Measurements from ENCODE around the gene CD79B. TPM values are rescaled to one million over a fixed set of nuclear protein-coding genes. Genes with fewer than 3 reads are reported as not detected.

Gene CD79B
- total RNA-seq, 2 experiments from 2014 or later: 28.4 to 31.6 TPM

DNA sequence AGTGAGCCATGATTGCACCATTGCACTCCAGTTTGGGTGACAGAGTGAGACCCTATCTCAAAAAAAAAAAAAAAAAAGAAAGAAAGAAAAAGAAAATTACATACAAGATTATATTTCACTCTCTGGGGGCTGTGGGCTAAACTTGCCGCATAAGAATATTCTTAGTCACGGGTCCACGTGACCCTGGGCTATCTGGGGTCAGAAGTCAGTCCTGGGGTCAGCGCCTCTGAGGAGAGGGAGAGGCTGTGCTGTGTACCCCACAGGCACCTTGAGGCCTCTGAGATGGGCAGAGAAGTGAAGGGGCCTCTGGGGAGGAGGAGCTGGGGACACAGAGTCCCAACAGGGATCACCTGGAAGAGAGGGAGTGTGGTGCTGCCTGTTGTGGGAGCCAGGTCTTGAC lies 5.8 kb upstream of the CD79B start:
- Mint-ChIP-seq H3K27ac (no peak overlapping the region), H3K4me1 (ENCODE audit: low read depth) (peaks cover 1% of the 10 kb centered on the region), H3K27me3 (no peaks in the 10 kb centered on the region), H3K4me3 (no peak overlapping the region), H3K36me3 (ENCODE audit: low read depth) (no peaks in the 10 kb centered on the region), H3K9me3 (no peaks in the 10 kb centered on the region)
- no peak for ATAC-seq
- ChIA-PET POLR2A (no interaction called here), CTCF (interaction anchor here (0.6 to 2.2 kb wide), 4 partner anchors 8 to 52 kb away, joined by 3 to 9 read pairs (median 5); no protein-coding TSS in a partner anchor)
- TF ChIP-seq, protein P1, sequence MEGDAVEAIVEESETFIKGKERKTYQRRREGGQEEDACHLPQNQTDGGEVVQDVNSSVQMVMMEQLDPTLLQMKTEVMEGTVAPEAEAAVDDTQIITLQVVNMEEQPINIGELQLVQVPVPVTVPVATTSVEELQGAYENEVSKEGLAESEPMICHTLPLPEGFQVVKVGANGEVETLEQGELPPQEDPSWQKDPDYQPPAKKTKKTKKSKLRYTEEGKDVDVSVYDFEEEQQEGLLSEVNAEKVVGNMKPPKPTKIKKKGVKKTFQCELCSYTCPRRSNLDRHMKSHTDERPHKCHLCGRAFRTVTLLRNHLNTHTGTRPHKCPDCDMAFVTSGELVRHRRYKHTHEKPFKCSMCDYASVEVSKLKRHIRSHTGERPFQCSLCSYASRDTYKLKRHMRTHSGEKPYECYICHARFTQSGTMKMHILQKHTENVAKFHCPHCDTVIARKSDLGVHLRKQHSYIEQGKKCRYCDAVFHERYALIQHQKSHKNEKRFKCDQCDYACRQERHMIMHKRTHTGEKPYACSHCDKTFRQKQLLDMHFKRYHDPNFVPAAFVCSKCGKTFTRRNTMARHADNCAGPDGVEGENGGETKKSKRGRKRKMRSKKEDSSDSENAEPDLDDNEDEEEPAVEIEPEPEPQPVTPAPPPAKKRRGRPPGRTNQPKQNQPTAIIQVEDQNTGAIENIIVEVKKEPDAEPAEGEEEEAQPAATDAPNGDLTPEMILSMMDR (IDR thresholded peaks at IDR 0.05): no peak
- no peak for DNase-seq
- intact Hi-C loops (cut with micrococcal nuclease): no loop called here

DNA sequence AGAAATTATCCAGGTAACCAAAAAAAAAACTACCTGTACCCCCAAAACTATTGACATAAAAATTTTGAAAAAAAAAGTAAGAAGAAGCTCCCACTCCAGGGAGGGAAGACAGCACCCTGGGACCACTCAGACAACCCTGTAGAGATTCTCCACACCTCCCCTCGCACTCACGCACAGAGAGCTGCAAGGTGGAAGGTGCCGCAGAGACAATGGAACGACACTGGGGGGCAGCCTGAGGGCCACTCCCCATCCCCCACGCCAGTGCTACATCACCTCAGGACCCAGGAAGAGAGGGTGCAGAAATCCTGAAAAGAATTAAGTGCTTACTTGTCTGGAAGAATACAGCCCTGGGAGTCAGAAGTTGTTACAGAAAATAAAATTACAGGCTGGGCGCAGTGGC lies 5.2 kb upstream of the CD79B start:
- H3K9me3 Mint-ChIP-seq: no peaks in the 10 kb centered on the region
- H3K36me3 Mint-ChIP-seq (ENCODE audit: low read depth): no peaks in the 10 kb centered on the region
- ATAC-seq (no peak), DNase-seq (no peak)
- TF ChIP-seq, protein P1 (IDR thresholded peaks at IDR 0.05): no peak
- ChIA-PET POLR2A (no interaction called here), CTCF (interaction anchor here (1.5 to 2.2 kb wide), 2 partner anchors 9 to 18 kb away, joined by 5 to 9 read pairs; no protein-coding TSS in a partner anchor)
- H3K27me3 Mint-ChIP-seq: no peaks in the 10 kb centered on the region
- H3K4me1 Mint-ChIP-seq (ENCODE audit: low read depth): peaks cover 6% of the 10 kb centered on the region
- no peak overlapping the region for H3K27ac Mint-ChIP-seq
- H3K4me3 Mint-ChIP-seq: no peak overlapping the region
- intact Hi-C loops (cut with micrococcal nuclease): no loop called here

DNA sequence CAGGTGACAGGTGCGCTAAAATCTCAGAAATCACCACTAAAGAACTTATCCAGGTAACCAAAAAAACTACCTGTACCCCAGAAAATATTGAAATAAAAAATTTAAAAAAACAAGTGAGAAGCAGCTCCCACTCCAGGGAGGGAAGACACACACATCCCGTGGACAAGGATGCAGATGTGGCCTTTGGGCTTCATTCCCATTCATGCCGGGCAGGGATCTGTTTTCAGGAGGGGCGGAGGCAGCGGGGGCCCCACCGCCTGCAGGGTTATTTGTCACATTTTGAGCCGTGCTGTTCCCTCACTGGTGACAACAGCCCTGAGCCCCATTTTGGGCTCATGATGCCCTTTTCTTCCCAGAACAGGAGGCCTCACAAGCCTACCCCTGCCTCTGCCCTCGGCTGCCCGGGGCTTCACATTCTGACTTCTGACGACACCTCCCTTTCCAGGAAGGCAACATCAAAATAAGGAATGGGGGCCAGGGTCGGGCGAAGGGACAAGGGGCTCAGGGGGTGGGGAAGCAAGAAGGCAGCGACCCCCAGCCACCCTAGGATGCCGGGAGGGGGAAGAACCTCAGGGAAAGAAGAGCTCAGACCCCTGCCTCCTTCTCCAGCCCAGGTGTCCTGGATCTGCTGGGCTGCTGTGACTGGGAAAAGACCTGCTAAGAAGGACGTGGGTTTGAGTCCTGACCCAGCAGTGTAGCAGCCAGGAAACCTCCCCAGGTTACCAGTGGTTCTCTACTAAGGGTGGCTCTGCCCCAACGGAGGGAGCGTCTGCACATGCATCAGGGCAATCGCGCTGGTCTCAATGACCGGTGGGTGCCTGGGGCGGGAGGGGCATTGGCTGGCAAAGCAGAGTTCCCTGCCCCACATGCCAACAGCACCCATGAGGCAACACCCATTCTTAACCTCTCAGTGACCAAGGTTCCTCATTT lies 2.3 kb upstream of the CD79B start:
- POLR2A ChIA-PET: no interaction called here
- DNase-seq (no peak), ATAC-seq (no peak)
- H3K9me3 Mint-ChIP-seq: no peaks in the 10 kb centered on the region
- intact Hi-C loops (cut with micrococcal nuclease): no loop called here
- TF ChIP-seq, protein P1 (IDR thresholded peaks at IDR 0.05): no peak
- no peaks in the 10 kb centered on the region for H3K27me3 Mint-ChIP-seq
- H3K36me3 Mint-ChIP-seq (ENCODE audit: low read depth): no peaks in the 10 kb centered on the region
- no peak overlapping the region for H3K27ac Mint-ChIP-seq
- CTCF ChIA-PET: interaction anchor here (1.1 to 4.5 kb wide), 9 partner anchors 12 to 92 kb away, joined by 3 to 28 read pairs (median 4); partner anchors contain the start of gene GH1
- H3K4me3 Mint-ChIP-seq: no peak overlapping the region
- peaks cover 15% of the 10 kb centered on the region for H3K4me1 Mint-ChIP-seq (ENCODE audit: low read depth)

DNA sequence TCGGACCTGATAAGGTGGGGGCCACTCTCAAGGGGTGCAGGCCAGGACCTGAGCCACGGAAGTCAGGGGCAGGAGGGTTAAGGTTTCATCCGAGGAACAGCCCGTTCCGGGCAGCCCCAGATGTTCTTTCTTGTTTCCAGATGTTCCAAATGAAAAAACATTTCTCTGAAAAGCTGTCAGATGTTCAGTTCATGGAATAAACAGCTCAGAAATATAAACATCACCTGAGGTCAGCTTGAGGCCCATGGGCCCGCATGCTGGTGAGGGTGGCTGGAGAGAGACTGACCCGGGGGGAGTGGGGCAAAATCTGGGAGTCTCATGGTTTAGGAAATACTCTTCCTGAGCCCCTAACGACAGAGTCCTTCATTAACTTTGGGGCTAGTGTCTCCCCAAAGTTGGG lies 1.5 kb upstream of the CD79B start:
- peaks cover 15% of the 10 kb centered on the region for H3K4me1 Mint-ChIP-seq (ENCODE audit: low read depth)
- peaks cover 2% of the 10 kb centered on the region for H3K36me3 Mint-ChIP-seq (ENCODE audit: low read depth)
- DNase-seq (no peak), ATAC-seq (no peak)
- TF ChIP-seq, protein P1 (IDR thresholded peaks at IDR 0.05): no peak
- ChIA-PET POLR2A (interaction anchor here (0.8 kb wide), 1 partner anchor 75 kb away, joined by 4 read pairs; no protein-coding TSS in a partner anchor), CTCF (interaction anchor here (0.5 to 4.5 kb wide), 9 partner anchors 13 to 200 kb away, joined by 3 to 28 read pairs (median 9); partner anchors contain the start of gene GH1)
- H3K9me3 Mint-ChIP-seq: no peaks in the 10 kb centered on the region
- intact Hi-C loops (cut with micrococcal nuclease): no loop called here
- no peak overlapping the region for H3K27ac Mint-ChIP-seq
- no peak overlapping the region for H3K4me3 Mint-ChIP-seq
- H3K27me3 Mint-ChIP-seq: no peaks in the 10 kb centered on the region

DNA sequence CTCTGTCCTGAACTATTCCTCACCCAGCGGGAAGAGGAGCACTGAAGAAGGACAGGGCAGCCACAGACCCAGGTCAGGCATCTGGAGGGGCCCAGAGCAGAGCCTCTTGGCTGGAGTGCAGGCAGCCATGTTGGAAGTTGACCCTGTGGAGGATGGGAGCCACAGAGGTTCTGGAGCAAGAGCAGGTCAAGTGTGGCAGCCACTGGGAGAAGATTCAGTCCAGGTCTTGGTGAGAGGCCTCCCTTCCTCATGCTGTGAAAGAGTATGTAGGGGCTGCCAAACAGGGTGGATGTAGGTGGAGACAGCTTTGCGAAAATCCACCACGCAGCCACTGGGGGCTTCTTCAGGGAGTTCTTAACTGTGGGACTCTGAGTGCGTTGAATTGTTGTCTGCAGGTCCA lies 590 bp upstream of the CD79B start:
- Mint-ChIP-seq H3K36me3 (ENCODE audit: low read depth) (peaks cover 2% of the 10 kb centered on the region), H3K9me3 (no peaks in the 10 kb centered on the region), H3K27ac (peak overlapping the region; percentile 91), H3K27me3 (no peaks in the 10 kb centered on the region), H3K4me3 (peak overlapping the region; percentile 96), H3K4me1 (ENCODE audit: low read depth) (peaks cover 15% of the 10 kb centered on the region)
- CTCF ChIA-PET: interaction anchor here (0.9 to 4.5 kb wide), 11 partner anchors 10 to 201 kb away, joined by 3 to 28 read pairs (median 8); partner anchors contain the start of gene GH1
- TF ChIP-seq, protein P1 (IDR thresholded peaks at IDR 0.05): no peak
- intact Hi-C loops (cut with micrococcal nuclease): no loop called here
- ATAC-seq: no peak
- no peak for DNase-seq
- POLR2A ChIA-PET: interaction anchor here (0.7 to 1.3 kb wide), 4 partner anchors 10 to 214 kb away, joined by 3 to 5 read pairs (median 4); no protein-coding TSS in a partner anchor

All from activated CD8-positive, alpha-beta T cell treated with anti-CD3 and anti-CD28 coated beads for 36 hours (primary cell).